HepG2 (cell line): ENCODE results near the gene MRPS25. TPM values are rescaled to one million over a fixed set of nuclear protein-coding genes. Genes with fewer than 3 reads are reported as not detected.
A peak's percentile ranks its signal among the peaks of the same experiment; 100 is the strongest.

Source experiments
- EZH2 ChIP-seq: conservative IDR thresholded peaks from 2 replicates; pipeline ENCODE4 v1.6.1; 2012; ENCODE audit warnings: mild to moderate bottlenecking, low read depth, low read length, moderate library complexity
- IRF2 ChIP-seq: IDR thresholded peaks from 2 replicates; pipeline ENCODE4 v1.6.1; 2018; ENCODE audit warnings: missing genetic modification reagents, missing compliant biosample characterization
- KDM5B ChIP-seq: sonication (generic); formaldehyde crosslinking; IDR thresholded peaks from 2 replicates; pipeline ENCODE4 v1.4.0; 2020; ENCODE audit warnings: missing genetic modification reagents, mild to moderate bottlenecking, borderline replicate concordance
- NFATC3 ChIP-seq: sonication (generic); formaldehyde crosslinking; IDR thresholded peaks from 2 replicates; pipeline ENCODE4 v1.5.1; 2020; ENCODE audit warnings: mild to moderate bottlenecking, missing genetic modification reagents
- NR2F6 ChIP-seq, 2 experiments: IDR thresholded peaks; 2 replicates each; pipeline ENCODE4 v1.6.1; 2016; ENCODE audit warnings: antibody characterized with exemption in 1 of 2, mild to moderate bottlenecking in 1 of 2
- RBAK ChIP-seq: sonication (generic); formaldehyde crosslinking; IDR thresholded peaks from 2 replicates; pipeline ENCODE4 v1.5.1; 2020; ENCODE audit warnings: mild to moderate bottlenecking, missing genetic modification reagents
- RFX5 ChIP-seq: IDR thresholded peaks from 2 replicates; pipeline ENCODE4 v1.6.1; 2011; ENCODE audit warnings: low read depth, low read length, improper control_type of control experiment
- SKI ChIP-seq: fragments of 450-650 bp; IDR thresholded peaks from one replicate; pipeline ENCODE4 v1.6.1; 2018; ENCODE audit warnings: mild to moderate bottlenecking; ENCODE audit not compliant: partially characterized antibody
- SP140L ChIP-seq: sonication (generic); formaldehyde crosslinking; IDR thresholded peaks from 2 replicates; pipeline ENCODE4 v1.4.0; 2020; ENCODE audit warnings: missing genetic modification reagents, borderline replicate concordance
- TAF1 ChIP-seq: sonication (generic); formaldehyde crosslinking; IDR thresholded peaks from 2 replicates; pipeline ENCODE4 v1.4.0; 2020; ENCODE audit warnings: missing genetic modification reagents
- ZBTB3 ChIP-seq: sonication (generic); formaldehyde crosslinking; IDR thresholded peaks from 2 replicates; pipeline ENCODE4 v1.4.0; 2020; ENCODE audit warnings: low read depth, mild to moderate bottlenecking, moderate library complexity, missing genetic modification reagents, borderline replicate concordance
- ZC3H4 ChIP-seq: sonication (generic); formaldehyde crosslinking; IDR thresholded peaks from 2 replicates; pipeline ENCODE4 v1.4.0; 2020; ENCODE audit warnings: missing genetic modification reagents, borderline replicate concordance
- ZNF234 ChIP-seq: sonication (generic); formaldehyde crosslinking; conservative IDR thresholded peaks from 2 replicates; pipeline ENCODE4 v1.5.1; 2020; ENCODE audit warnings: mild to moderate bottlenecking, missing genetic modification reagents
- ZNF24 ChIP-seq: fragments of 450-650 bp; IDR thresholded peaks from 2 replicates; pipeline ENCODE4 v1.6.1; 2017; ENCODE audit warnings: antibody characterized with exemption, mild to moderate bottlenecking
- ZNF335 ChIP-seq: sonication (generic); formaldehyde crosslinking; IDR thresholded peaks from 2 replicates; pipeline ENCODE4 v1.4.0; 2020; ENCODE audit warnings: missing genetic modification reagents
- ZNF367 ChIP-seq: sonication (generic); formaldehyde crosslinking; IDR thresholded peaks from 2 replicates; pipeline ENCODE4 v1.4.0; 2020; ENCODE audit warnings: missing genetic modification reagents, borderline replicate concordance
- ZNF7 ChIP-seq: IDR thresholded peaks from 2 replicates; pipeline ENCODE4 v1.6.1; 2016; ENCODE audit warnings: missing biosample characterization, missing genetic modification reagents
- ZNF709 ChIP-seq: sonication (generic); formaldehyde crosslinking; IDR thresholded peaks from 2 replicates; pipeline ENCODE4 v1.5.0; 2020; ENCODE audit warnings: mild to moderate bottlenecking, missing genetic modification reagents
- ZSCAN22 ChIP-seq: sonication (generic); formaldehyde crosslinking; IDR thresholded peaks from 2 replicates; pipeline ENCODE4 v1.4.0; 2020; ENCODE audit warnings: mild to moderate bottlenecking, missing genetic modification reagents
- ZSCAN29 ChIP-seq: sonication (generic); formaldehyde crosslinking; conservative IDR thresholded peaks from 2 replicates; pipeline ENCODE4 v1.4.0; 2020; ENCODE audit warnings: mild to moderate bottlenecking, missing genetic modification reagents
- polyA plus RNA-seq, 8 experiments: library from polyadenylated mRNA; depleted of rRNA in 3 of 8; stranded (reverse) in 7 of 8; unstranded in 1 of 8; fragments of >200 nt; fragmentation: Illumina TruSeq in 4 of 8; extraction: Trizol in 4 of 8; gene quantifications; 2 replicates each; pipeline versions ENCODE4 v1.2.1 to v1.2.3, GENCODE V29; 2011 to 2016; ENCODE audit warnings: low read depth in 4 of 8, missing spikeins in 1 of 8, mixed read lengths in 1 of 8; ENCODE audit not compliant: insufficient read depth in 1 of 8
- total RNA-seq, 5 experiments: library from RNA; depleted of rRNA; stranded (reverse); fragments of >200 nt; fragmentation: Illumina TruSeq; extraction: Trizol; gene quantifications; 2 replicates each; pipeline ENCODE4 v1.2.3, GENCODE V29; 2016; ENCODE audit warnings: low read depth in 1 of 5
- TF ChIP-seq, protein P1 (sequence below): IDR thresholded peaks from 2 replicates; pipeline ENCODE4 v1.4.0; 2020; ENCODE audit warnings: mild to moderate bottlenecking, missing genetic modification reagents
- TF ChIP-seq, protein P2 (sequence below), 2 experiments: sonication (generic) in 1 of 2; formaldehyde crosslinking in 1 of 2; IDR thresholded peaks; 2 replicates each; pipeline versions ENCODE4 v1.4.0 to v1.6.1; 2016 to 2020; ENCODE audit warnings: borderline replicate concordance in 1 of 2, low read depth in 1 of 2, mild to moderate bottlenecking in 1 of 2, missing genetic modification reagents in 1 of 2
- TF ChIP-seq, protein P3 (sequence below): IDR thresholded peaks from 2 replicates; pipeline ENCODE4 v1.6.1; 2016; ENCODE audit warnings: missing genetic modification reagents, missing compliant biosample characterization

Gene MRPS25
- total and polyA plus RNA-seq, 2 of the 13 experiments (the other 11 are each of a cell fraction or from before 2014, with no cell fraction given): 60.1 to 74.3 TPM

DNA sequence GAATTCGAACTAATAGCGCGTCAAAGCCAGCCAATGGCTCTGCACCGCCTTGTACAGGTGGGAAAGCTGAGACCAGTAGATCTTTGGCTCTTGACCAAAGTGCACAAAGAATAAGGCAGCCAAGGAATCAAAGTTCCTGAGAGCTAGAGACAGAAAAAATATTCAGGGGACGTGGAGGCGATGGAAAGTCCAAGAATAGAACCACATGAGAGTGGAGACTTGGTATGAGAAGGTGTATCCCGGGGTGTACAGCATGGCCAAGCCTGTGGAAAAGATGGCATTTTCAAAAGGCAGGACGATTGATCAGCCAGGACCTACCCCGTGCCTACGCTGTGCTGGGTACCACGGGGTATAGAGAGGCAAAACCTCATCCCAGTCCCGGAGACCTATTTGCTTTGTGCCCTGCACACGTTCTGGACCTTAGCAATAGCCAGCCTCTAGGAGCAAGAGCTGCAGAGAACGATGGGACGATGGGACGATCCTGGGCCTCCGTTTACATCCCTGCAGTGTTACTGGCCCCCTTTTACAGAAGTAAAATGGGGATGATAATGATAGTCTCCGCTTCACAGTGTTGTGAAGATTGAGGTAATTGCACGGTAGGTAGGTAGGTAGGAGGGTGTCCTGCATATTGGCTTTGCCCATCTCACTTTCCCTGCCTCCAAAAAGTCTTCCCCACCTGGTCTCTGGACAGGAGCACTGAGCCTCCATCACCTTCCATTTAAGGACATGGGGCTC lies 34.4 kb upstream of the MRPS25 start (continued):
- TF ChIP-seq ZNF24 (no peak), SP140L (CRISPR knock-in tag) (no peak), ZNF7 (CRISPR knock-in tag) (no peak), EZH2 (no peak), TAF1 (no peak), RBAK (CRISPR knock-in tag) (no peak), NFATC3 (CRISPR knock-in tag) (no peak), NR2F6 (IDR thresholded peaks at IDR 0.05) (no peak), NR2F6 (CRISPR knock-in tag; IDR thresholded peaks at IDR 0.05) (no peak), KDM5B (no peak), IRF2 (CRISPR knock-in tag) (no peak), ZNF709 (no peak), RFX5 (no peak), ZC3H4 (CRISPR knock-in tag) (no peak), ZNF335 (CRISPR knock-in tag) (no peak), ZSCAN29 (CRISPR knock-in tag) (peak; percentile 20; the same call in 1 of the 2 replicates), ZNF367 (CRISPR knock-in tag) (no peak), ZNF234 (CRISPR knock-in tag) (no peak), SKI (no peak), ZSCAN22 (CRISPR knock-in tag) (no peak), ZBTB3 (CRISPR knock-in tag) (no peak)
- TF ChIP-seq, protein P1, sequence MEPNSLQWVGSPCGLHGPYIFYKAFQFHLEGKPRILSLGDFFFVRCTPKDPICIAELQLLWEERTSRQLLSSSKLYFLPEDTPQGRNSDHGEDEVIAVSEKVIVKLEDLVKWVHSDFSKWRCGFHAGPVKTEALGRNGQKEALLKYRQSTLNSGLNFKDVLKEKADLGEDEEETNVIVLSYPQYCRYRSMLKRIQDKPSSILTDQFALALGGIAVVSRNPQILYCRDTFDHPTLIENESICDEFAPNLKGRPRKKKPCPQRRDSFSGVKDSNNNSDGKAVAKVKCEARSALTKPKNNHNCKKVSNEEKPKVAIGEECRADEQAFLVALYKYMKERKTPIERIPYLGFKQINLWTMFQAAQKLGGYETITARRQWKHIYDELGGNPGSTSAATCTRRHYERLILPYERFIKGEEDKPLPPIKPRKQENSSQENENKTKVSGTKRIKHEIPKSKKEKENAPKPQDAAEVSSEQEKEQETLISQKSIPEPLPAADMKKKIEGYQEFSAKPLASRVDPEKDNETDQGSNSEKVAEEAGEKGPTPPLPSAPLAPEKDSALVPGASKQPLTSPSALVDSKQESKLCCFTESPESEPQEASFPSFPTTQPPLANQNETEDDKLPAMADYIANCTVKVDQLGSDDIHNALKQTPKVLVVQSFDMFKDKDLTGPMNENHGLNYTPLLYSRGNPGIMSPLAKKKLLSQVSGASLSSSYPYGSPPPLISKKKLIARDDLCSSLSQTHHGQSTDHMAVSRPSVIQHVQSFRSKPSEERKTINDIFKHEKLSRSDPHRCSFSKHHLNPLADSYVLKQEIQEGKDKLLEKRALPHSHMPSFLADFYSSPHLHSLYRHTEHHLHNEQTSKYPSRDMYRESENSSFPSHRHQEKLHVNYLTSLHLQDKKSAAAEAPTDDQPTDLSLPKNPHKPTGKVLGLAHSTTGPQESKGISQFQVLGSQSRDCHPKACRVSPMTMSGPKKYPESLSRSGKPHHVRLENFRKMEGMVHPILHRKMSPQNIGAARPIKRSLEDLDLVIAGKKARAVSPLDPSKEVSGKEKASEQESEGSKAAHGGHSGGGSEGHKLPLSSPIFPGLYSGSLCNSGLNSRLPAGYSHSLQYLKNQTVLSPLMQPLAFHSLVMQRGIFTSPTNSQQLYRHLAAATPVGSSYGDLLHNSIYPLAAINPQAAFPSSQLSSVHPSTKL: no peak
- TF ChIP-seq, protein P2, sequence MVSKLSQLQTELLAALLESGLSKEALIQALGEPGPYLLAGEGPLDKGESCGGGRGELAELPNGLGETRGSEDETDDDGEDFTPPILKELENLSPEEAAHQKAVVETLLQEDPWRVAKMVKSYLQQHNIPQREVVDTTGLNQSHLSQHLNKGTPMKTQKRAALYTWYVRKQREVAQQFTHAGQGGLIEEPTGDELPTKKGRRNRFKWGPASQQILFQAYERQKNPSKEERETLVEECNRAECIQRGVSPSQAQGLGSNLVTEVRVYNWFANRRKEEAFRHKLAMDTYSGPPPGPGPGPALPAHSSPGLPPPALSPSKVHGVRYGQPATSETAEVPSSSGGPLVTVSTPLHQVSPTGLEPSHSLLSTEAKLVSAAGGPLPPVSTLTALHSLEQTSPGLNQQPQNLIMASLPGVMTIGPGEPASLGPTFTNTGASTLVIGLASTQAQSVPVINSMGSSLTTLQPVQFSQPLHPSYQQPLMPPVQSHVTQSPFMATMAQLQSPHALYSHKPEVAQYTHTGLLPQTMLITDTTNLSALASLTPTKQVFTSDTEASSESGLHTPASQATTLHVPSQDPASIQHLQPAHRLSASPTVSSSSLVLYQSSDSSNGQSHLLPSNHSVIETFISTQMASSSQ (IDR thresholded peaks at IDR 0.05; ENCODE audit: low read depth): no peak
- TF ChIP-seq, protein P2 (CRISPR knock-in tag; IDR thresholded peaks at IDR 0.05; ENCODE audit: borderline replicate concordance): no peak
- TF ChIP-seq, protein P3, sequence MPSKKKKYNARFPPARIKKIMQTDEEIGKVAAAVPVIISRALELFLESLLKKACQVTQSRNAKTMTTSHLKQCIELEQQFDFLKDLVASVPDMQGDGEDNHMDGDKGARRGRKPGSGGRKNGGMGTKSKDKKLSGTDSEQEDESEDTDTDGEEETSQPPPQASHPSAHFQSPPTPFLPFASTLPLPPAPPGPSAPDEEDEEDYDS (CRISPR knock-in tag): no peak
